ENCODE data around the gene TSPAN13. TPM values are rescaled to one million over a fixed set of nuclear protein-coding genes. Genes with fewer than 3 reads are reported as not detected.

The TSPAN13 gene
- total RNA-seq, 1 experiment from 2014 or later, result 208 TPM

DNA sequence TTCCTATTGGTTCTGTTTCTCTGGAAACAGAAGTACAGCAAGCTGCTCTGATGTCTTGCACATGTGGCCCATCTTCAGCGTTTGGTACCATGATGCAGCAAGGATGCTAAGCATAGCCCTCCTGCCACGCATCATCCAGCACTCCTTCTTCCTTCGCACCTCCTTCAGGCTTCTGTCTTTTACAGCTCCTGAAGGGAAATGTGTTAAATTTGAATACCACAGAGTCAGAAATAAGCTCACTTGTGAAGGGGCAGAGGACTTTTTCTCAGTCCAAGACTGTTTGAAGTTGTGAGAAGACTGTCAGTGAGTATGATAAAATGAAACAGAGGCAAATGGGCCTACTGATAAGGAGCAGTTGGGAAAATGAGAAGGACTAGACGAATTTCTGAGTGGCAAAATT lies 20.7 kb downstream of the TSPAN13 start:
- Mint-ChIP-seq H3K9me3 (ENCODE audit: unreplicated experiment) (no peaks in the 10 kb centered on the region), H3K4me3 (ENCODE audit: unreplicated experiment) (no peak overlapping the region), H3K36me3 (ENCODE audit: insufficient read depth, unreplicated experiment) (peaks cover 35% of the 10 kb centered on the region), H3K4me1 (ENCODE audit: low read depth, unreplicated experiment) (peaks cover 38% of the 10 kb centered on the region), H3K27me3 (ENCODE audit: insufficient read depth, unreplicated experiment) (no peaks in the 10 kb centered on the region), H3K27ac (ENCODE audit: unreplicated experiment) (no peak overlapping the region)
- CTCF ChIA-PET, result no interaction called here
- DNase-seq, result no peak
- intact Hi-C loops (cut with micrococcal nuclease; ENCODE audit: unreplicated experiment), result loop anchor here (5.0 kb wide), 1 partner anchor 72 kb away; no protein-coding TSS in a partner anchor
- no TSS peak for BruUV-seq (replicated peaks)
- Histone ChIP-seq H3K36me3 (ENCODE audit: control insufficient read depth, insufficient read depth, low read length) (no peaks in the 10 kb centered on the region; the same call in 1 of the 2 replicates), H3K27me3 (replicated peaks; ENCODE audit: control insufficient read depth, insufficient read depth, low read length) (no peaks in the 10 kb centered on the region), H3K4me3 (ENCODE audit: low read depth, low read length) (no peak overlapping the region), H3K9me3 (no peaks in the 10 kb centered on the region), H3K4me1 (peaks cover 35% of the 10 kb centered on the region)
- POLR2A ChIA-PET, result no interaction called here
- TF ChIP-seq, protein P1, sequence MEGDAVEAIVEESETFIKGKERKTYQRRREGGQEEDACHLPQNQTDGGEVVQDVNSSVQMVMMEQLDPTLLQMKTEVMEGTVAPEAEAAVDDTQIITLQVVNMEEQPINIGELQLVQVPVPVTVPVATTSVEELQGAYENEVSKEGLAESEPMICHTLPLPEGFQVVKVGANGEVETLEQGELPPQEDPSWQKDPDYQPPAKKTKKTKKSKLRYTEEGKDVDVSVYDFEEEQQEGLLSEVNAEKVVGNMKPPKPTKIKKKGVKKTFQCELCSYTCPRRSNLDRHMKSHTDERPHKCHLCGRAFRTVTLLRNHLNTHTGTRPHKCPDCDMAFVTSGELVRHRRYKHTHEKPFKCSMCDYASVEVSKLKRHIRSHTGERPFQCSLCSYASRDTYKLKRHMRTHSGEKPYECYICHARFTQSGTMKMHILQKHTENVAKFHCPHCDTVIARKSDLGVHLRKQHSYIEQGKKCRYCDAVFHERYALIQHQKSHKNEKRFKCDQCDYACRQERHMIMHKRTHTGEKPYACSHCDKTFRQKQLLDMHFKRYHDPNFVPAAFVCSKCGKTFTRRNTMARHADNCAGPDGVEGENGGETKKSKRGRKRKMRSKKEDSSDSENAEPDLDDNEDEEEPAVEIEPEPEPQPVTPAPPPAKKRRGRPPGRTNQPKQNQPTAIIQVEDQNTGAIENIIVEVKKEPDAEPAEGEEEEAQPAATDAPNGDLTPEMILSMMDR (IDR thresholded peaks at IDR 0.05; ENCODE audit: insufficient read depth in 1 of 2, low read depth in 1 of 2, low read length in 1 of 2, severe bottlenecking in 1 of 2, unreplicated experiment in 1 of 2), result no peak

DNA sequence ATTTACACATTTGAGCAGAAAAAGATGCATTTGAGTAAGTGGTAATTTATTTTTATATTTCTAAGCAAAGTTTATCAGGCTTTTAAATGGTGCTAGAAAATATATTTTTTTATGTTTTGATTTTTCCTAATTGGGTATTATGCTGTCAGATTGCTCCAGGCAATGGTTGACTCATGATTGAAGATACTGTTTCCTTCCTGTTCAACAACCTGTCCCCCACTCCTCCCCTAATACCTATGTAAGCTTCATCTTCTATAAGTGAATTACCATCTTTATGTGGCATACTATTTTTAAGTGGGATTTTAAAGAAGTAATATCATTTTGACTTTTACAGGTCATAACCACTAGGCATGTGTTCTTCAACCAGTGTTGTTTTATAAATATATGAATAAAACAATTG lies 21.4 kb downstream of the TSPAN13 start:
- peaks cover 32% of the 10 kb centered on the region for H3K4me1 Mint-ChIP-seq (ENCODE audit: low read depth, unreplicated experiment)
- no peak overlapping the region for H3K4me3 Mint-ChIP-seq (ENCODE audit: unreplicated experiment)
- intact Hi-C loops (cut with micrococcal nuclease; ENCODE audit: unreplicated experiment), result loop anchor here (5.0 kb wide), 1 partner anchor 73 kb away; no protein-coding TSS in a partner anchor
- peaks cover 36% of the 10 kb centered on the region for H3K36me3 Mint-ChIP-seq (ENCODE audit: insufficient read depth, unreplicated experiment)
- TF ChIP-seq, protein P1 (IDR thresholded peaks at IDR 0.05; ENCODE audit: insufficient read depth in 1 of 2, low read depth in 1 of 2, low read length in 1 of 2, severe bottlenecking in 1 of 2, unreplicated experiment in 1 of 2), result no peak
- H3K27me3 ChIP-seq (replicated peaks; ENCODE audit: control insufficient read depth, insufficient read depth, low read length), result no peaks in the 10 kb centered on the region
- no peaks in the 10 kb centered on the region for H3K27me3 Mint-ChIP-seq (ENCODE audit: insufficient read depth, unreplicated experiment)
- no peaks in the 10 kb centered on the region; the same call in 1 of the 2 replicates for H3K36me3 ChIP-seq (ENCODE audit: control insufficient read depth, insufficient read depth, low read length)
- CTCF ChIA-PET, result no interaction called here
- H3K4me3 ChIP-seq (ENCODE audit: low read depth, low read length), result no peak overlapping the region
- no peak for DNase-seq
- peaks cover 30% of the 10 kb centered on the region for H3K4me1 ChIP-seq
- H3K9me3 Mint-ChIP-seq (ENCODE audit: unreplicated experiment), result no peaks in the 10 kb centered on the region
- no TSS peak for BruUV-seq (replicated peaks)
- POLR2A ChIA-PET, result no interaction called here
- no peak overlapping the region for H3K27ac Mint-ChIP-seq (ENCODE audit: unreplicated experiment)
- no peaks in the 10 kb centered on the region for H3K9me3 ChIP-seq

DNA sequence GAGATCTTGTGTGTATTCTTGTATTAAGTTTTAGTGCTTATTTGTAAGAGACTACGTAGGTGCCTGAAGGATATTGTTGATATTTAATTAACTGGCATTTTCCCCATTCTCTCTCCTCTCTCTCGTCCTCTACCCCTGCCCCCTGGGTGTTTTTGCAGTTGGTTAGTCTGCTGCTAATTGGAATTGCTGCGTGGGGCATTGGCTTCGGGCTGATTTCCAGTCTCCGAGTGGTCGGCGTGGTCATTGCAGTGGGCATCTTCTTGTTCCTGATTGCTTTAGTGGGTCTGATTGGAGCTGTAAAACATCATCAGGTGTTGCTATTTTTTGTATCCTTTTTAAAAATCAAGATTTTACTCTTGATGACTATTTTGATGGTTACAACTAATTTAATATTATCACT lies 22.5 kb downstream of the TSPAN13 start:
- H3K4me1 Mint-ChIP-seq (ENCODE audit: low read depth, unreplicated experiment), result peaks cover 22% of the 10 kb centered on the region
- intact Hi-C loops (cut with micrococcal nuclease; ENCODE audit: unreplicated experiment), result no loop called here

More for the DNA sequence above, 22.5 kb downstream of the TSPAN13 start:
- no peaks in the 10 kb centered on the region for H3K27me3 Mint-ChIP-seq (ENCODE audit: insufficient read depth, unreplicated experiment)
- H3K36me3 ChIP-seq (ENCODE audit: control insufficient read depth, insufficient read depth, low read length), result no peaks in the 10 kb centered on the region; the same call in 1 of the 2 replicates
- H3K27ac Mint-ChIP-seq (ENCODE audit: unreplicated experiment), result no peak overlapping the region
- H3K27me3 ChIP-seq (replicated peaks; ENCODE audit: control insufficient read depth, insufficient read depth, low read length), result no peaks in the 10 kb centered on the region
- no peak overlapping the region for H3K4me3 ChIP-seq (ENCODE audit: low read depth, low read length)
- ChIA-PET CTCF (no interaction called here), POLR2A (no interaction called here)
- no TSS peak for BruUV-seq (replicated peaks)
- no peak overlapping the region for H3K4me3 Mint-ChIP-seq (ENCODE audit: unreplicated experiment)
- H3K4me1 ChIP-seq, result peaks cover 20% of the 10 kb centered on the region
- TF ChIP-seq, protein P1 (IDR thresholded peaks at IDR 0.05; ENCODE audit: insufficient read depth in 1 of 2, low read depth in 1 of 2, low read length in 1 of 2, severe bottlenecking in 1 of 2, unreplicated experiment in 1 of 2), result no peak
- no peaks in the 10 kb centered on the region for H3K9me3 ChIP-seq
- H3K9me3 Mint-ChIP-seq (ENCODE audit: unreplicated experiment), result no peaks in the 10 kb centered on the region
- peaks cover 38% of the 10 kb centered on the region for H3K36me3 Mint-ChIP-seq (ENCODE audit: insufficient read depth, unreplicated experiment)
- DNase-seq, result no peak
